ENCODE results near the gene SELENOO.

GRCh38 chr22:50188356-50188755, 12.5 kb upstream of the SELENOO start:
- TF ChIP-seq CTCF (conservative IDR thresholded peaks at IDR 0.05; ENCODE audit: low read depth, low read length): no peak
- TF ChIP-seq EZH2phosphoT487 (IDR thresholded peaks at IDR 0.05; ENCODE audit: borderline replicate concordance, low read length): no peak

Data from PC-3 (cell line).